ENCODE data around the gene ZP3.

DNA sequence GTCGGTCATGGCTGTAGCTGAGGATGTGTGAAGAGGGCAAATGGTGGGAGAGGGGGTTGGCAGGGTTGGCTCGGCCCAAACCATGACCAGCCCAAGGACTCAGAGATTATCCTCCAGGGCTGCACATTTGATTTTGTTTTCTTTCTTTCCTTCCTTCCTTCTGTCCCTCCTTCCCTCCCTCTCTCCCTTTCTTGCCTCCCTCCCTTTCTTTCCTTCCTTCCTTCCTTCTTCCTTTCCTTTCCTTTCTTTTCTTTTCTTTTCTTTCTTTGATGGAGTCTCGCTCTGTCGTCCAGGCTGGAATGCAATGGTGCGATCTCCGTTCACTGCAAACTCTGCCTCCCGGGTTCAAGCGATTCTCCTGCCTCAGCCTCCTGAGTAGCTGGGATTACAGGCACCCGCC lies 19.0 kb upstream of the ZP3 start:
- no peak for TF ChIP-seq POLR2A (IDR thresholded peaks at IDR 0.05; ENCODE audit: control extremely low read depth in 1 of 2, low read depth in 2 of 2, low read length in 2 of 2)
- no peak for TF ChIP-seq SP2 (IDR thresholded peaks at IDR 0.05; ENCODE audit: low read length)
- no peak for TF ChIP-seq MAFK (IDR thresholded peaks at IDR 0.05; ENCODE audit: low read depth, low read length)
- TF ChIP-seq, protein P1, sequence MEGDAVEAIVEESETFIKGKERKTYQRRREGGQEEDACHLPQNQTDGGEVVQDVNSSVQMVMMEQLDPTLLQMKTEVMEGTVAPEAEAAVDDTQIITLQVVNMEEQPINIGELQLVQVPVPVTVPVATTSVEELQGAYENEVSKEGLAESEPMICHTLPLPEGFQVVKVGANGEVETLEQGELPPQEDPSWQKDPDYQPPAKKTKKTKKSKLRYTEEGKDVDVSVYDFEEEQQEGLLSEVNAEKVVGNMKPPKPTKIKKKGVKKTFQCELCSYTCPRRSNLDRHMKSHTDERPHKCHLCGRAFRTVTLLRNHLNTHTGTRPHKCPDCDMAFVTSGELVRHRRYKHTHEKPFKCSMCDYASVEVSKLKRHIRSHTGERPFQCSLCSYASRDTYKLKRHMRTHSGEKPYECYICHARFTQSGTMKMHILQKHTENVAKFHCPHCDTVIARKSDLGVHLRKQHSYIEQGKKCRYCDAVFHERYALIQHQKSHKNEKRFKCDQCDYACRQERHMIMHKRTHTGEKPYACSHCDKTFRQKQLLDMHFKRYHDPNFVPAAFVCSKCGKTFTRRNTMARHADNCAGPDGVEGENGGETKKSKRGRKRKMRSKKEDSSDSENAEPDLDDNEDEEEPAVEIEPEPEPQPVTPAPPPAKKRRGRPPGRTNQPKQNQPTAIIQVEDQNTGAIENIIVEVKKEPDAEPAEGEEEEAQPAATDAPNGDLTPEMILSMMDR (IDR thresholded peaks at IDR 0.05; ENCODE audit: control extremely low read depth in 1 of 3, insufficient read depth in 1 of 3, low read depth in 1 of 3, low read length in 3 of 3), result no peak
